ENCODE results near the gene TRIM8.
A peak's percentile ranks its signal among the peaks of the same experiment; 100 is the strongest.

Gene TRIM8

GRCh38 chr10:102632394-102633111 lies 11.7 kb upstream of the TRIM8 start:
- no peak for DNase-seq (ENCODE audit: low spot score)

- DNase-seq (ENCODE audit: low spot score) = peak; percentile 41
These were observed 11.0 kb upstream of the TRIM8 start for GRCh38 chr10:102633287-102633686.

- DNase-seq (ENCODE audit: low spot score) = no peak
These were observed 10.4 kb upstream of the TRIM8 start for GRCh38 chr10:102633848-102634247.

DNA sequence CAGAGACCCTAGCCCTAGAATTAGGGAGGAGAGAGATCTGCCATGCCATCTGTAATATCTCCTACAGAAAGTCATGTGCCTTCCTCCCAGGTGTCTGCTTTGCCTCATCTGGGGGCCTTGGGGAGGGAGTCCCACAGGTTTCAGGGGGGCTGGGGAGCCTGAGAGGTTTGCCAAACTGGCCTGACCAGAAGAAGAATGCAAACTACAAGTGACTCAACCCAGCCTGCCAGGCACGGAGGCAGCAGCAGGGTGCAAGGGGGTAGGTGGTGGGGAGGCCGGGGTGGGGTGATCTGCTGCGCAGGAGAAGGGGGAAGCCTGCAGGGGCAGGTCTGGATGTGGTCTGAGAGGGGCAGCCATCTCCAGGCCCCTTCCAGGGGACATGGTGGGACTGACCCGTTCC lies 9.6 kb upstream of the TRIM8 start:
- DNase-seq (ENCODE audit: low spot score) = no peak

GRCh38 chr10:102635377-102635776 lies 8.9 kb upstream of the TRIM8 start:
- peak; percentile 49 for DNase-seq (ENCODE audit: low spot score)

DNA sequence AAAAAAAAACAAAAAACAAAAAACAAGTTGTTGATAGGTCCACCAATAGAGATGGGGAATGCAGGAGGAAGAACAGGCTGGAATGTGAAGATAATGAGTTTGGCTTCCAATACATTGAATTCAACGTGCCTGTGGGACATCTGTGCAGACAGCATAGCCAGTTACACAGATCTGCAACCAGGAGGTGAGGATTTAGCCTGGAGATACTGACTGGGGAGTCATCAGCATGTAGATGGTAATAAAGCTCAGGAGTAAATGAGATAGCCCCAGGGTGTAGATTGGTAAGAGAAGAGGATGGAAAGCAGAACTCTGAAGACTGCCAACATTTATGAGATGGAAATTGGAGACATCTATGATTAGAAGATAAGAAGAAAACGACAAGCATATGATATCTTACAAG lies 4.7 kb upstream of the TRIM8 start:
- DNase-seq (ENCODE audit: low spot score) = no peak

DNA sequence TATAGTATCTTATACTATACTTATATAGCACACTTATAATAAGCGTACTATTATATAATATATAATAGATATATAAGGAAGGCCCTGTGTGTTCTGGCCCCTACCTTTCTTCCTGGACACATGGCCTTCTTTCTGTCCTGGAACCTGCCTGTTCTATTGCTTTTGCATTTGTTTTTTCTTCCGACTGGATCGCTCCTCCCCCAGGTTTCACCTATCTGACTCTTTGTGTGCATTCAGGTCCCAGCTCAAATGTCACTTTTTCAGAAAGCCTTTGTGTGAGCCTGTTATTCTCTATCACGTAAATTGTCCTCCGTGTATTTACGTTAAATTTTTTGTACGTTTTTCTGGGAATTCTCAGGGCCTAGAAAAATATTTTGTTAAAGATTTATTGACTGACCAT lies 2.9 kb upstream of the TRIM8 start:
- DNase-seq (ENCODE audit: low spot score) = no peak

DNA sequence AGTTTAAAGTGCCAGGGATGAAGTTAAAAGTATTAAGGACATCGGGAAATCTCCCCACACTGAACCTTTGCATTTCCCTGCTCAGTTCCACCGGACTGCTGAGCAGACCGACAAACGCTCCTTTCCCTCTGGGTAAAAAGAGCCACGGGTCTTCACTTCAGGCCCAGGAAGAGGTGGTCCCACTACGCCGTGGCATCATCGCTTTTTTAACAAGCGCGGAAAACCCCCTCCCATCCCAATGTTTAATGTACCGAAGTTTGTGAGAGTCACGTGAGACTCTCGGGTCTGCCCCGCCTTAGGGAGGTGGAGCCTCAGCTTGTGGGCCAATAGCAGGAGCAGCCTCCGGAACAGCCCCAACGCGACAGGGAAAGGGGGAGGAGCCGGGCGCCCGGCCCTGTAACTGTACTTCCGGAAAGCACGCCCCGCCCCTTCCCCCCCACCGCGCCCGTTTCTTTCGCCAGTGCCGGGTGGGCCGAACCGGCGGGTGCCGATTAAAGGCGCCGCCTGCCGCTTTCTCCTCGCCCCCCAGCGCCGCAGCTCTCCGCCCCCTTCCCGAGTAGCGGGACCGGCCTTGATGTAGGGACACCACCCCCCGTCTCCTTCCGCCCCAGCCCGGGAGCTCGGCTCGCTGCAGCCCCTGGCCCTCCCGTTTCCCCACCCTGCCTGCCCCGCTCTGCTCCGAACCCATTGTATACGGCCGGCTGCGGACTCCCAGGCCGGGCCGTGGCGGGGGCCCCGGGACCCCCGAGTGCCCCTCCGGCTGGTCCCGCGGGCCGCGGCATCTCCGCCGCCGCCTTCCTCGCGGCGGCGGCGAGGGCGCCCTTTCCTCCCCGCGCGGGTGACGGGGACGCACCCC lies 2.2 kb upstream of the TRIM8 start:
- DNase-seq (ENCODE audit: low spot score) = peak; percentile 99

GRCh38 chr10:102642736-102643335 lies 1.4 kb upstream of the TRIM8 start:
- peak; percentile 43 for DNase-seq (ENCODE audit: low spot score)

- DNase-seq (ENCODE audit: low spot score) = peak; percentile 20
These were observed 778 bp upstream of the TRIM8 start for GRCh38 chr10:102643336-102644065.

GRCh38 chr10:102644646-102645387 lies 538 bp downstream of the TRIM8 start:
- peak; percentile 81 for DNase-seq (ENCODE audit: low spot score)

GRCh38 chr10:102645388-102645740 lies 1.1 kb downstream of the TRIM8 start:
- DNase-seq (ENCODE audit: low spot score) = peak; percentile 47

DNA sequence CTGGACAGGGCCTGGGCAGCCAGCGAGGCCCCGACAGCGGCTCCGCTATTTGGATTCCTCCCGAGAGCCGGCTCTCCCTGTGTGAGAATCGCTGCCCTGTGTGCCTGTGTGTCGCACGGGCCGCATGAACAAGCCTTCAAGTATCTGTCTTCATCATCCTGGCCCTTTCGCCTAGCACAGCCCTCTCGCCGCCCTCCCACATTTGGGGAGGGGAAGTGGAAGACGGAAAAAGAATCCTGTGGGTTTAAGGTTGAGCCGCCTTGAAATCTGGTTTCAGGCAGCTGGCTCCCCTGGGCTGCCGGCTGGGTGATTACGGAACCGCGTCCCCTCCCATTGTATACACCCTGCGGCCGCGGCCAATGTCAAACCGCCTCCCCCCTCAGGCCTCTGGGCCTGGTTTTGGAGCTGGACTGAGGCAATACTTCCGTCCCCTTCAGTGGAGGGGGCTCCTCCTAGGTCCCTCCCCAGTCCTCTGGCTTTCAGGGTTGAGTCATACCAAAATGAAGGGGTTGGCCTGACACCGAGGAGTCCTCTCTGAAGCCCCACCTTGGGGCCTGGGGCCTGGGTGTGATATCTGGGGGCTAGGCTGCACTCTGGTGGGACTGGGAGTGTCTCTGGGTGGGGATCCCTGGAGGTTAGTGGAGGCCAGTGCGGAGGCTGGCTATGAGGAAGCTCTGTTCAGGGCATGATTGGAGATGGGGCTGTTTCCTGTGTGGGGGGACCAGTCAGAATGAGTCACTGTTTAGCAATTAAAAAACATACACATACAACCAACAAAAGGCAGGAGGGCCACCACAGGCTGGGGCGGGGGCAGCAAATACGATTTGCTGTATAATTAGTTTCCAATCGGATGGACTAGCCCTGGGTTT lies 1.7 kb downstream of the TRIM8 start:
- peak; percentile 78 for DNase-seq (ENCODE audit: low spot score)

- DNase-seq (ENCODE audit: low spot score) = peak; percentile 40
These were observed 2.5 kb downstream of the TRIM8 start for GRCh38 chr10:102646610-102647442.

DNA sequence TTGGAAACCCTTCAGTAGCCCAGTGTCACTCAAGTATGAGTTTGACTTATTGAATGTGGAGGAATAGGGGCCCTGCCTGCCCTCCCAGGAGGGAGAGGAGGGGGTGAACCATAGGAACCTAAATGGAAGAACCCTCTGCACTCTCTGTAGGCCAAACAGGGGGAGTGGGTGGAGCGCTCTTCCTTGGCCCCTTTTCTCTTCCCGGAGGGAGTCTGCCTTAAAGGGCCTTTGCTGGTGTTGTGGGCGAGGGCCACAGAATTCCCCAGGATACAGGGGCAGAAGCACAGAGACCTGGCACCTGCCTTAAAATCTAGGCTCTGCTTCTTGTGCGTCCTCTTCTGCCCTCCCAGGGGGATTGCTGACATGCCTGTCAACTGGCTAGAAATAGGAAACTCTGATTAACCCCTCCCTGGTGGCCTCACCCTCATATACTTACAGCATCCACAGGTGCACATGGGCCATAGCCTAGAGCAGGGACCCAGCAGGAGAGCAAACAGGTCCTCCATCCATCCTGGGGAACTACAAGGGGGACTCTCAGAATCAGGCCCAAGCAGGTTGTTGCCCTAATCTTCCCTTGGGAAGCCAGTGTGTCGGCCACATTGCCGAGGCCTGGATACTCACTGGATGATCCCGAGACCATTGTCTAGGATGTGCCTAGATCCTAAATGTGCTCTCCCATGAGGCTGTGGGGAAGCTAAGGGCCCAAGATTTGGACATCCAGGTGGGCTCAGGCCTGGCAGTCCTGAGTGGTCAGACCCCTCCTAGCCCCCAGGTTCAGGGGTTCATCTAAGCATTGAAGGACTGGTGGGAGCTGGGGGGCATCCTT lies 3.4 kb downstream of the TRIM8 start:
- DNase-seq (ENCODE audit: low spot score) = no peak

- DNase-seq (ENCODE audit: low spot score) = no peak
These were observed 4.1 kb downstream of the TRIM8 start for GRCh38 chr10:102648269-102648888.

- DNase-seq (ENCODE audit: low spot score) = peak; percentile 40
These were observed 4.9 kb downstream of the TRIM8 start for GRCh38 chr10:102648889-102649796.

Measured in CD4-positive, alpha-beta T cell treated with Interleukin-6 at 100 ng/mL for 8 hours (primary cell).